HG03039 (cell line): ENCODE measurements around the gene KIRREL3.

Source experiments
- ATAC-seq: cut with Tn5 transposase; IDR thresholded peaks from one replicate; pipeline ENCODE4 v1.9.1; 2021; ENCODE audit warnings: mild to moderate bottlenecking, moderate library complexity; ENCODE audit not compliant: unreplicated experiment

Gene KIRREL3

DNA sequence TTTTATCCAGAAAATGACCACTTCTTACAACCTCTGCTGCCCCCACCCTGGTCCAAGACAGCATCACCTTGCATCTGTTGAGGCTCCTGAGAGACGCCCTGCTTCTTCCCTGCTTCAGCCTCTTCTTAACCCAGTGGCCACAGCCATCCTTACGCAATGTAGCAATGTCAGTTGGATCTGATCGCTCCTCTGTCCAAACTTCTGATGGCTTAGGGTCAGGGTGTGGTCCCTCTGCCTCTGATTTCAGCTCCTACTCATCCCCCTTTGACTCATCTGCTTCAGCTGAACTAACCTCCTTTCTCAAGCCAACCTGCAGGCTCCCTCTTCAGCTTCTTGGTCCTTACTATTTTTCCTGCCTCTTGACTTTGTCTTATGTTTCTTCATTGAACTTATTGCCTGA, 280.8 kb downstream of the KIRREL3 start:
- no peak for ATAC-seq

DNA sequence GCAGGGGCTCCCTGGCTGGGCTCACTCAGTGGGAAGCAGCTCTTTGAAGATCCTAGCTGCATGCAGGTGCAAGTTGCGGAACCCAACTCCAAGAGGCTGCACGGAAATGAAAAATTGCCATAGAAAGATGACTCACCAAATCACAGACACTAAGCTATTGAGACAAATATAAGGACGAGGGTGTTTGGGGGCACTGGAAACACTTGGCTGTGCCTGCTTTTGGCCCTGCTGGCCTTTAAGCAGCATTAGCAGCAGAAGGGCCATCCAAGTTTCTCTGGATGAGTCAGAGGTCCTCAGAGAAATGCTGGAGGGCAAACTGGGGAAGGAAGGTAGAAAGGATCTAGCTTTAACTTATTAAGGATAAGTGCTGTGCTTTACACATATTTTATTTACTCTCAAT, 282.3 kb downstream of the KIRREL3 start:
- no peak for ATAC-seq

DNA sequence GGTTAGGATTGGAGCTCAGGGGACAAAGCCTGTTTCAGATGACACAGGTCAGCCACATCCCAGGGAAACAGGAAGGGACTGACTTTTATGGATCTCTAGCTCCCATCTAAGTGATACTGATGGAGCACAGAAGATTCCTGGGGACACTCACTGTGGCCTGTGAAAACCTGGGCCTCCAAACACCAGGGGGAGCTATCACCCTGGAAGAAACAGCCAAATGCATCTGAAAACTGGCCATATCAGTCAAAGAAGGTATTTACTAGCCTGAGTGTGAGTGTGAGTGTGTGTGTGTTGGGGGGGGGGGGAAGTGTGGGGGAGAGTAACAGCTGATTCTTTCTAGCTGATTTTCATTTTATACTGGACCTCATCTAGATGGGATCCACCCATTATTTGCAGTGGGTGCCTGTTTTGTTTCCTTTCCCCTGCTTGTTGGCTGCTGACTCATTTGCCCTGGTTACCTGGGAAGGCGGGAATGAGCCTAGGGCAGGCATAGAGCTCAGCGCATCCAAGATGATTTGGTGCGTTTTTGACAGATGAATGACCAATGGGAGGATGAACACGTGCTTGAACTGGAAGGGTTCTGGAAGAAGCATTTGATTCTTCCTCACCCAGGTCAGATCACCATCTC, 284.0 kb downstream of the KIRREL3 start:
- no peak for ATAC-seq

DNA sequence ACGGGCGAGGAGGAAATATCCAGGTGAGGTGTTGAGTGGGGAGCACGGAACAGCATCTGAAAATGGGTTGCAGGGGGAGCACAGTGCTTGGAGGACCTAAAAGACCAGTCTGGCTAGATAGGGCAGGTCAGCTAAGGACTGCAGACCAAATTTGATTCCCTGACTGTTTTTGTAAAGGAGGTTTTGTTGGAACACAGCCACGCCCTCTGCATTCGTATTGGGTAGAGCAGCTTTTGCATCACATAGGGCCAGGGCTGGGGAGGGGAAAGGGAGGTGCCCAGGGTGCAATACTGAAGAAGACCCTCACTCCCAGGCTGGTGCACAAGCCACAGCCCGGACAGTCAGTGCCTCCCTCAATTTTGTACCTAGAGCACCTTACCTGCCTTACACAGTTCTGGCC, 286.8 kb downstream of the KIRREL3 start:
- no peak for ATAC-seq

DNA sequence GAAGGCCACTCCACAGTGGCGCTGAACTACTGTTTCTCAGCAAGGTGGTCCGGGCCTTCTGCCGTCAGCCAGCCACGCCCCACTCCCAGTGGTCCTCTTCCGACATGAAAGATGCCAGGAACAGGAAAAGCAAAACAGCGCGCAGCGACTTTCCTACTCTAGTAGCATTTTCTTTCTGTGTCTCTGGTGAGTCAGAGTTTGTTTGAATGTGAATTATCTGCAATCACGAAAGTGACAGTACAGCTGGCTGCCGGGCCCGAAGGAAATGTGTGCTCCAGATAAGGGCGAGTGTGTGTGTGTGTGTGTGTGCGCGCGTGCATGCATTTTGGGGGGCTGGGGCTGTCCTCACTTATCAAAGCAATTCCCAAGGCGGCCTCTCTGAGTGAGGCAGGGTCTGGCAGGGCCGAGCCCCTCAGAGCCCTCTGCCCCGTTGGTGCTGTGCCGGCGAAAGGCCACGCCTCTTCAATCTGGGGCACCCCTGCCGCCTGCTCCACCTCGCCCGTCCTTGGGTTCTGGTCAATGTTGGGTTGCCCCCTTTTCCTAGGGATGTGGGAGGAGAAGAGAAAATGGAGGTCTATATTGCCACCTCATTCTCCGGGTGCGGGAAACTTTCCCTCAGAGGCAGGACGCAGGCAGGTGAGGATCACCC, 288.5 kb downstream of the KIRREL3 start:
- ATAC-seq, result no peak

DNA sequence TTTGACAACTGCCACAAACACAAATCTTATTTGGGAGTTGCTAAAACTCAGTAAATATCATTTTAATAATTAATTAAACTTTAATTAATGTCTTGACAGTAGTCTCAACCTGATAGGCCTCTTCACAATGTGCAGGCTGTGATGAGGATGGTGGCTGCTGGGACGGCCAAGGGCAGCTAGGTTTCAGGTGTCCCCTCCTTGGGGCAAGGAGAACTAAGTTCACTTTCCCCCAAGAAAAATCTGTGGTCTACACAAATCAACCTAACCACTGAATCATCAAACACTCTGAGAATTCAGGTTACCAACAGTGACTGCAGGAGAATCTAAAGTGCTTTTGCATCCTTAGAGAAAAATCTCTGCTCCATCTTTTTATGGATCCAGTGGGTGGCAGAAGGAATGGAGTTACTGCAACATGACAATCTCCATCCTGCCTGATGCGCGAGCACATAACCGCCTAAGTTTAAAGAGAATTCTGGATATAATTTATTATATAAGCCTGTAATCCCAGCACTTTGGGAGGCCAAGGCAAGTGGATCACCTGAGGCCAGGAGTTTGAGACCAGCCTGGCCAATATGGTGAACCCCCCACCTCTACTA, 289.7 kb downstream of the KIRREL3 start:
- ATAC-seq, result no peak

DNA sequence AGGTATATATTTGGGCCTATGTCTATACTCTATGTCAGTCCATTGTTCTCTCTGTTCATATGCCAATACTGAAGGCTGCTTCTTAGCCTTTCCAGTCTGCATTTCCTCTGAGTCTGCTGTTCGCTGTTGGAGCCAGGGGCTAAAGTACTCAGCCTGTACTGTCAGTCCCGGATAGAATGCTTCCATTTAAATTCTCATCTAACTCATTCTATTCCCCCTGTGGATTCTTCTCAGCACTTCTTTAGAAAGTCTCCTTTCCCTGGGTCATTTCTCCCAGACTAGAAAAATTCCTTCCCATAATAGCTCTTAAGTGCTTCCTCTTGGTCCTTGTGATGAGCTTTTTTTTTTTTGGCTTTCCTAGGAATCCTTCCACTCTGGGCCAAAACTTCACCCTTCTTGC, 293.1 kb downstream of the KIRREL3 start:
- no peak for ATAC-seq

DNA sequence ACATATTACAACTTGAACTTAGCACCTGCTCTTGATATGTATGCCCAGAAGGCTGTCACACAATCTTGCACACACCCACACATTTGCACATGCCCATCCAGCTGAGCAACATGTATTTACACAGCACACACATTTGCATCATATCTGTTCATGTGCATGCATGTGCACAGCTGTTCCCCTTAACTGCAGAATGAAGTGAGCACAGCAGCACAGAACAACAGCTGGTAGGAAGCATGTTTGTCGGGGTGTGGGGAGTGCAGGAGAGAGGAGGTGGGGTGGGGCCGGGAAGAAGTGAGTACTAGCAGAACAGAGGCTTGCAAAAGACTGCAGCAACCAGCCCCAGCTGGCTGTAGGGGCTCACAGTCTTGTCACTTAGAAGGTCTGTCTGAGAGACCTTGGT, 296.5 kb downstream of the KIRREL3 start:
- ATAC-seq, result no peak

DNA sequence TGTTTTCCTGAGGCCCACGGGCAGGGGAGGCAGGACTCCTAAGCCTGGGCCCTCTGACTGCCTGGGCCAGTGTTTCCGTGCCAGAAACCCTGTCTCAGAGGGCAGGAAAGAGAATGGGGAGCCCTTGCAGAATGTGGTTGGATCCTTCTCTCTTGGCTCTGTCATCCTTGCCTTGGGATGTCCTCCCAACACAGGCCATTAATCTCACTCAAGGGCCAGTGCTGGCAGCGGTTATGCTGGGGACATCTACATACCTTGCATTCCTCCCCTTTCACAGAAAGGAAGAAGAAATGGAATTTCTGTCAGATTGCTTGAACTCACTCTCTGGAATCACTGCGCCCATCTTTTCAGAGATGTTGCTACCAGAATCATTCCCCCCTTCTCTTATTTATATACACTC, 296.9 kb downstream of the KIRREL3 start:
- no peak for ATAC-seq

DNA sequence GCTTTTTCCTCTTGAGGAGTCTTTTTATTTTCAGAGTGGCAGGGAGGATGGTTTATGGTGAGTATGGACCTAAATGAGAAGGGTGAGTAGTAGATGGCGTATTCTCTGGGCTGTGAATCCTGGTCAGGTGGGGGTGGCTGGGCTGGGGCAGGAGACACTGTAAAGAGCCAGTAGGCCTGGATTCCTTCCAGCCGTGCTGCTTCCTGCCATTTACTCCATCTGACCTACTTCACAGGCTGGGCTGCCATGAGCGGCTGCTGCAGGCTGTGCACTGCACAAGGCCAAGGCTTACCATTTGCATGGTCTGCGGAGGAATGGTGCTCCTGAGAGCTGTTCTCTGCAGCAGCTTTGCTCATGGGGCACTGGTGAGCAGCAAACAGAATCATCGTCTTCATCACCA, 297.6 kb downstream of the KIRREL3 start:
- no peak for ATAC-seq

DNA sequence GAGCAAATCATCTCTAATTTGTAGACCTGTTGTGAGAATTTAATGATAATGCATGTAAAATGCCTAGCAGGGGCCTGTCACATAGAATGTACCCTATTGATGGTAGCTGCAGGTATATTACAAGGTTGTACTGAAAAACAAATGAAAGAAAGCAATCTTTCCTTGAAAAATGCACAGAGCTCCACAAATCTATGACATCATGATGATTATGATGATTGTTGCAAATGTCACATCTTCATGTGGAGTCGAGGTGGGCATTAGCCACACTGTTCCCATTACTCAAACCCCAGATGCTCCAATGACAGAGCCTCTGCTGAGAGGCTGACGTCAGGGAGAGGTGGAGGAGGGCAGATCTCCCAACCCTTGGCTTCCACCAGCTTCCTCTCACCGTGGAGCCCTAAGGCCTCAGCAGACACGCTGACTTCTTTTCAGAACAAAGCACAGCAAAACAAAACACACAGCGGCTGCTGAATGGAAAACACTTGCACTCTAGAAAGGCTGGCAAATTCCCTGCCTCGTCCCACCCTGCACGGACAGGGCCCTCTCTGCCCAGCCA, 298.3 kb downstream of the KIRREL3 start:
- ATAC-seq, result no peak

DNA sequence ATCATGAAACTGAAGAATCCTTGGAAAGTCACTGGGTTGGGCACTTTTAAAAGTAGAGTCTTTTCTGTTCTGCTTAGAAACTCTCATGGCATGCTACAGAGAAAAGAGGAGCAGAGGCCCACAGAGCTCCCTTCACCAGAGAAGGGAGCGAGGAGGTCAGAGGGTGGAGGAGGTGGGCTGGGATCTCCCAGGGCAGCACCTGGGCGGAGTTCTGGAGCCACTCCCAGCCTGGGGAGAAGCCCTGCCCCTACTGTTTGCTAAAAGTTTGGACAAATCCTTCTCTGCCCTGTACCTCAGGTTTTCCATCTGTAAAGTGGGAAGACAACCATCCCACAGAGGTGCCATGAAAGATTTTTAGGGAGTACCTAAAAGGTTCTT, 299.1 kb downstream of the KIRREL3 start:
- ATAC-seq, result no peak

DNA sequence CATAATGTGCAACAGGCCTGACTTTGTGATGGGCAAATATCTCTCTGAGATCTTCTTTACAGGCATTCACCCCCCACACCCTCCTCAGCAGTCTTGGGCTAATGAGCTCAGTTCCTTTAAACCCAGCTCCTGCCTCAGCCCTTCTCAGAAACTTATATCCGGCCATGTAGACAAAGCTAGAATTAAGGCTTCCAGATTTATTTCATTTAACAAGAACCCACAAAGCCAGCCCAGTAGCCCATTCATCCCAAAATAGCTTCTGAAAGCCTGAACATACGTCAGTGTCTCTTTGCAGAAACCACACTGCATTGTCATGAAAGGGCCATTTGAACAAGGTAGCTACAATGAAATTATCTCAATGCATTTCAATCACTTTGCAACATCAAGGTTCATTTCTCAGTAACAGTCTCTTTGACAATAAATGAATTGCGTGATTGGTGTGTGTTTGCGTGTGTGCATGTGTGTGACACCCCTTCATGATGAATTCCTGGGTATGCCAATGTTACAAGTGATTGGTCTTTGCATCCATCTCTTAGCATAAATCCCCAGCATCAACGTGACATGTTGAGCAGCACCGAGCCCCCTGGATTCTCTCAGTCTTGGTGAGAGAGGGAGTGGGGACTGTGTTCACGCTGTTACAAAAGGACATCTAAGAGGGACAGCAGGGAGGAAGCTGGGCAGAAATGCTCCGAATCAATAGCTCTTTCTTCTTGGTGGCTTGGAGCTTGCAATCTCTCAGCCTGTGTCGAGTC, 299.6 kb downstream of the KIRREL3 start:
- no peak for ATAC-seq

DNA sequence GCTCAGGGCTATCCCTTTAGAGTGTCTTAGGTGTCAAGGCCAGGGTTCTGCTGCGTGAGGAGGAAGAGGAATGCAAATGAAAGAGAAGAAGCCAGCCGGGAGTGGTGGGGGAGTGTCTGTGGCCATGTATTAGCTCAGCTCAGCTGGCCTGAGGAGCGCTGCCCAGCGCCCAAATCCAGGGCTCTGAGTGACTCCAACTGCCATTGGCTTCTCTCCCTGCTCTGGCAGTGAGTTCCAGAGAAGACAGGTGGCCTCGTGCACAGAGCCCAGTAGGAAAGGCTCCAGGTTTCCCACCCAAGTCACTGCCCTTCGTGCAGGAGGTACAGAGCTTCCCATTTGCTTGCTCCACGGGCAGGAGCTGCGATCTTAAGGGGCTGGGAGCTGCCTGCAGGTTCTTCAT, 302.0 kb downstream of the KIRREL3 start:
- ATAC-seq, result no peak

DNA sequence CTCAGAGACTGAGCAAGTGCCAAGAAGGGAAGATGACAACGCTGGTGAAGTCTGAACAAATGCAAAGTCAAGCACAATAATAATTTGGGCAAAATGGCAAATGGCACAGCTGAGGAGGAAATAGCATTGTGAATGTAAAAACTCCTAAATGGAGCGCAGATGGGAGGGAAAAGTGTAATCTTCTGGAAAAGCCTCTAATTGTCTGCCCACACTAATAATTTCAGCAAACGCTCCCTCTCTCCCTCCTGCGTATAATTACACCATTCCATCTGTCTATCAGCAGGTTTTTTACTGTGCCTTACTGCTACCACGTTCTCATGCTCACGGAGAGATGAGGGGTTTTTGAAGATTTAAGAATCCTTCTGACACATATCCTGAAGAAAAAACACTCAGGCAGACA, 302.6 kb downstream of the KIRREL3 start:
- ATAC-seq, result no peak

DNA sequence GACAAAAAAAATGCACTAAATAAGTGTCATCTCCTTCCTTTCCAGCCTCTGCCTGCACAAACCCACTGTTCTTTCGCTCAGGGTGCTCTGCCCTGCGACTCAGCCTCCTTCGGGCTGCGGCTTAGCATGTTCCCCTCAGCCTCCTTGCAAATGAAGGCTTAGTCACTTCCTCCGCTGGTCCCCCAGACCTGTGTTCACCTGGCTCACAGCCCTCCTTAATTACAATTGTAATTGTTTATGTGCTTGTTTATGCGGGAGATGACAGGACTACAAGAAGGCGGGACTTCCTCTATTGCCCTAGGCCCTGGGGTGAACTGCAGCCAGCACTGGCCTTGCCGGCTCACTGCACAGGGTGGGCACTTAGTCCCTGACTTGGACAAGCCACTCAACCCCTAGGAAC, 303.6 kb downstream of the KIRREL3 start:
- no peak for ATAC-seq

DNA sequence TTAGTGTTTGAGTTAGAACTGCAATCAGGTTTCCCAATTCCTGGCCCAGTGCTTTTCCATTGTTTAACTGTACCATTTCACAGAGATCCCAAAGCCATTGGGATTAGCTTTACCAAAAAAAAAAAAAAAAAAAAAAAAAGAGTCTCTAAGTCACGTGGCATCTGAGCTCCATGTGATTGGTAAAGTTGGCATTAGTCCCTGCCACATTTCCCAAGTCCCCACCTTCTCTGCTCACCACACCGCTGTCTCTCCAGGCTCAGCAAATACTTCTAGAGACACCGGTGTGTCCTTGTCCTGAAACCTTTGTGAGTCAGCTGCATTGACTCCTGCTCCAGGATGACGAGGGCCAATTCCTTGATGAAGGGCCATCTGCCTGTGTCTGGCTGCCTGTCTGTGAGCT, 305.3 kb downstream of the KIRREL3 start:
- ATAC-seq, result no peak

DNA sequence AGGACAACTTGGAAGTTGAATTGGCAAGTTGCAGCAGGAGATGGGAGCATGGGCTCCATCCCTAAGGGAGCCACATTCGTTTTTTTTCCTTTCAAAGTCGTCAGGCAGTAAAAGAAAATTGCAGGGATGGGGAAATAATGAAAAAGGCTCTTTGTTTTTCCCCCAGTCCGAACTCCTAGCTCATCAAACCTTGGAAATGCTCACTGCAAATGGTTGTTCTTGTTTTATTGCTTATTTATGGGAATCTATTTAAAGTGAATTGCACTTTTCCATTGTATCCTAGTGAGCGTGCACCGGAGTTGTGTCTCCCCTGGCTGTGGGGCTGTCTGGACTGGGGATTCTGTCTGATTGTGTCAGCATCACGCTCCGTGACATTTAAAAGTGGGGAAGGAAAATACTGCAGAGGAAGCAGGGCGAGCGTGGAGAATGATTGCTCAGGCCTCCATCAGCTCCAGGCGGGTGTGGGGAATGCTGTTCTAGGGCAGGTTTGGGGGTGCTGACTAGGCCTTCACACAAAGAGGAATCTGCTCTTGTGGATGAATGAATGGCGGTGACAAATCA, 306.4 kb downstream of the KIRREL3 start:
- ATAC-seq, result no peak

DNA sequence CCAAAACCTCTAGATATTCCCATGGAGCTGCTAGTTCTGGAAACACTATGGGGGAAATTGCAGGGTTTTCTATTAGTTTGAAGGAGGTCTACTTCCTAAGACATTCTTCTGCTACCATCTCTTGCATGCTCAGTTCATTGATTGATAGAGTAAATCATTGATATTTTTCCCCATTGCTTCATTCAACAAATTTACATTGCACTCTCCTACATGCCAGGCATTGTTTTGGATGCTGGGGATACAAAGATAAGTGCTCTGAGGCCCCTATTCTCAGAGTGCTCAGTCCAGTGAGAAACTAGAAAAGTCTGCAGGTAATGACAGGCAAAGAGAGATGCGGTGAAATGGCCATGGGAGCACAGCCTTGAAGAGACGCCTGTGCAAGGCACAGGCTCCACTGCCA, 313.1 kb downstream of the KIRREL3 start:
- ATAC-seq, result no peak

DNA sequence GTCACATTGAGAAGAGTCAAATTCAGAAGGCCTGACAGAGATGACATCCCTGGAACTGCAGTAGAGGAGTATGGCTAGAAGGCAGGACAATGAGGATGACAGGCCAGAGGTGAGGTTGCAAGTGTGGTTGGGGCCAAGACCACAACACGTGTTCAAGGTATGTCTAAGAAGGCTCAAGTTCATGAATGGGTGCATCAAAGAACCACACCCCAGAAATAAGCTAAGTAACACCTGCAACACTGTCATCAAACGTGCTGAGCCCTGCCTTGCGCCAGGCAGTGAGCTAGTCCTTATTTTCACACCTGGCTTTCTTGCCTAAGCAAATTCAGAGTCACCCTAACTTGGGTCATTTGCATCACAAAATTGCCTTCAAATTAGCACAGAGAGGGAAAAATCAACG, 313.6 kb downstream of the KIRREL3 start:
- no peak for ATAC-seq
